HG03457 (cell line): ENCODE results near the gene GALE.
"Not testable (repeated sequence)": the region's sequence is repeated elsewhere in the genome, so short reads cannot be mapped to it uniquely, and the experiment has no call there.

ENCODE experiments used
- ATAC-seq: cut with Tn5 transposase; IDR thresholded peaks from one replicate; pipeline ENCODE4 v1.9.1; 2021; ENCODE audit warnings: moderate number of reproducible peaks; ENCODE audit not compliant: unreplicated experiment

The GALE gene

DNA sequence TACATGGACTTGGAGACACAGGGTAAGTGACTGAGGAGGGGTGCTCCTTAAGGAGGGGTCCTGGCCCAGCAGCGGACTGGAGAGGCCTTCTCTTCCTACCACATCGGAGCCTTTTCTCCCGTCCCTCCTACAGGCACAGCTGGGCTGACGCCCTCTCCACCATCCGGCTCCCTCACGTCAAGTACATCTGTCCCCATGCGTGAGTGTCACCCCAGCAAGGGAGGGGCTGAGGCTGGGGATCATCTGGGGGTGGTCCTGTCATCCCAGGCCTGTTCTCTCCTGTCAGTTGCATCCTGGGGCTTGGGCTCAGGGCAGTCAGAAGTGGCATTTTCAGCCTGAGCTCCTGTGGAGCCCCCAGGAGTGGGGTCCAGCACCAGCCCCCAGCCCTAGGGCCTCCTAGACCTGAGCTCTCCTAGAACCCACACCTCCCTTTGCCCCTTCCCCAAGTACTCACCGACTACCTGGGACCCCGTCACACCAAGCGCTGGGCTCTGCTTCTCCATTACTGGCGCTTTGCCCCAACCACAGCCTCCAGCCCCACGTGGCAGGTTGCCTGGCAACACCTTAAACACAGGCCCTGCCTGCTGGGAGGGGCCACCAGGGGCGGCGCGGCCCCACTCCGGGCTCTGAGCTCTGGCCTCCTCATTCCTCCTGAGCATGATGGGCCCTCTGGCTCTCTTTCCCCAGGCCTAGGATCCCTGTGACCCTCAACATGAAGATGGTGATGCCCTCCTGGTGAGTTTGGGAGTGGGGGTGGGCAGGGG, 7.4 kb downstream of the GALE start:
- no peak for ATAC-seq

DNA sequence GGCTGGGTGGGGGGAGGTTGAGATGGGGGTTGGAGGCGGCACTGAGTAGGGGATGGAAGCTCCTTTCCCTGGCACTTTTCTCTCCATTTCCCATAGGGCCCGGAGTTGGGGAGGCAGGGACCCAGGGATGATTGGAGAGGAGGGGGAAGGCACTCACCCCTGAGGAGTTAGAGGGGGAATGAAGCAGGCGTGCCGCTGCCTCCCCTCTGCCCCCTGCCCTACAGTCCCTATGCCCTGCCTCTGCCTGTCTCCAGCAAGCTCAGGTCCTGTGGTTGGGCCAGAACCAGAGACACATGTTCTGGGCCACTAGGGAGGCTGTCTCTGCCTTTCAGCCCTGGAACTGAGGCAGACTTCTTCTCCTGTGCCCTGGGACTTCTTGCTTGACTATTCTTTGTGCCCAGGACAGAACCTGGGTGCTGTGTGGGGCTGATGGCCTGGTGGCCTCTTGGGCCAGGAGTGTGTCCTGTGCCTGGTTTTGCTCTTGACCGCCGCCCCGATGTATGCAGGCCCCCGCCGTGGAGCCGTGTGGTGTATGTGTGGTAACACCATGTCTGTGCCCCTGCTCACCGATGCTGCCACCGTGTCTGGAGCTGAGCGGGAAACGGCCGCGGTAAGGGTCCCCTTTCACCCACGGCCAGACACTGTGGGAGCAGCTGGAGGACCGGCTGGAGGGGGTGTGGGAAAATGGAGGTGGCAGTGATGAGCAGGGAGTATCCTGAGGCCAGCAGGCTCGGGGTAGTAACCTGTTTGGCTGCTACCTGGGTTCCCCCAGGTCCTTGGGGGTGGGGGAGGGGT, 8.2 kb downstream of the GALE start:
- ATAC-seq = no peak

DNA sequence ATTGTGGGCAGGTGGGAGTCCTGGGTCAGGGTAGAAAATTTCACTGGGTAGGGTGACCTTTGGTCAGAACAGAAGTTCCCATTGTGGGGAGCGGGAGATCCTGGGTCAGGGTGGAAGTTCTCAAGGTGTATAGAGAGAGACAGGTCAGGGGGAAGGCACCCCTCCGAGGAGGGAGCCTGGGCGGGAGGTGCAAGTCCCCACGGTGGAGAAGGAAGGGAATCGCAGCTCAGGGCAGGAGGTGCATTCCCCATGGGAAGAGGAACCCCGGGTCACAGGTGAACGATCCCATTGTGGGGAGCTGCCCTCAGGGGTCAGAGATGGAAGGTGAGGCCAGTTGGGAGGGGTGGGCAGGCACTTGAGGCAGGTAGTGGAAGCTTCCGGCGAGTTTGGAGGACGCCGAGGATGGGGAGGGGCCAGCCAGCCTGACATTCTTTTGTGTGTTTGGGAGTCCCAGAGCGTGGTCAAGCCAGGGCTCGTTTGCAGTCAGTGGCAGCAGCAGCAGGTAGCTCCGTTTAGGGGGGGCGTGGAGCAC, 9.0 kb downstream of the GALE start:
- ATAC-seq = no peak

DNA sequence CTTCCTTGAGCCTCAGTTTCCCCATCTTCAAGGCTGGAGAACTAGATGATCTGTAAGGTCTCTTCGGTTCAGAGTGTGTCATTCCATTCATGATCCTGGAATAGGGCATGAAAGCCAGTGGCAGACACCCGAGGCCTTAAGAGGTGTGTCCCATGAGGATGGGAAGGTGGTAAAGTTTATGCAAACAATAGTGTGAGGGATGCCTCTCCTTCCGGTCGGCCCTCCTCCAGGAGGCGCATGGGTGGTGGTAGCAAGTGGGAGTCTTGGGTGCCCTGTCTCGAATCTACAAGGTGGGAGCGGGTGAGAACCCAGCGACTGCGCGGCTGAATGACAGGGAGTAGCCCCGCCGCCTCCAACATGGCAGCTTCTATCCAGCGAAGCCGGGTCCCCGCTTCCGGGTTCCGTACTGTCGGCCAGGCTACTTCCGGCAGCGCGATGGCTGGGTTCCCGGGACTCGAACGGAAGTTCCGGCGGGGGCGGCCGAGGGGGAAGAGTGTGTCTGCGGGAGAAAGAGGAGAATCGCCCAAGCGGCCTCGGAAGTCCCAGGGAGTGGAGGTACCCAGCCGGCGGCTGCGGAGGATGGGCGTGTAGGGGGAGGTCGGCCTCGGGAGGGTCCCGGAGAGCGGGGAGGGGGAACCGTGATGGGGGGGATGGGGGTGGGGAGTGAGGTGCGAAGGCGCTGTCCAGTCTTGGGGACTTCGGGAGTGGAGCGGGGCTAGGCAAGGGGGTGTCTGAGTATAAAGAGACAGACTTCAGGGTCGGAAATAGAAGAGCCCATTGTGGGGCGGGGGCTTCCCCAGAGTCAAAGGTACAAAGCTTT, 9.6 kb downstream of the GALE start, which contains the start of gene LYPLA2:
TSS of gene LYPLA2 (plus strand) at position 450 of the 820 bp plus-strand sequence. CDS start 1,538 bp downstream, outside the sequence.
- peak; percentile 46 for ATAC-seq

DNA sequence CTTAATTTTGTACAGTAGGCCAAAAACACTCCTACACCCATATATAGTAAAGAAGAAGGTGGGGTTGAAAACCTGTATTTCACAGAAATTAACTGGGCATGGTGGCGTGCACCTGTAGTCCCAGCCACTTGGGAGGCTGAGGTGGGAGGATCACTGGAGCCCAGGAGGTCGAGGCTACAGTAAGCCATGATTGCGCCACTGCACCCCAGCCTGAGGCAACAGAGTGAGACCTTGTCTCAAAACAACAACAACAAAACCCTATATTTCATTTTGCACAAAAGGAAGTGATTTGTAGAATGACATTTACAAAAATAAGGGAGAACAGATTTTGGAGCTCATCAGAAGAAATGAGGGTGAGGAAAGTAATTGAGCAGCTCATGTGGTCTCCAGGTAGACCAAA, 11.9 kb downstream of the GALE start:
- ATAC-seq = no peak

DNA sequence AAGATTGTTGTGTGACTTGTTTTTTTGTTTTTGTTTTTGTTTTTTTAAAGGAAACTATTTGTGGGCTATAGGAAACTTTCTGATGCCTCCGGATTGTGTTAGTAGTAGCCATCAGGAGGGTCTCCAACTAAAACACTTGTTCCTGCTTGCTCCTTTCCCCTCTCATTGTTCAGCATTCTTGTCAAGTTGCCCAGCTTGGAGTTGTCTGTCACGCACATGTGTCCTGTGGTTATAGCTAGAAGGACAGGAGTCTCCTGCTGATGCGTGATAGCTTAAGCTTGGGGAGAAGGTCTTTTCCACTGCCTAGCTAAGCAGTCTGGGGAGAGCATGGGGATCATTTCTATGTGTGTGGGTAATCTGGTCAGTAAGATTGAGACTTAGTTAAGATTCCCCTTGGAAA, 12.9 kb downstream of the GALE start:
- ATAC-seq = no peak

DNA sequence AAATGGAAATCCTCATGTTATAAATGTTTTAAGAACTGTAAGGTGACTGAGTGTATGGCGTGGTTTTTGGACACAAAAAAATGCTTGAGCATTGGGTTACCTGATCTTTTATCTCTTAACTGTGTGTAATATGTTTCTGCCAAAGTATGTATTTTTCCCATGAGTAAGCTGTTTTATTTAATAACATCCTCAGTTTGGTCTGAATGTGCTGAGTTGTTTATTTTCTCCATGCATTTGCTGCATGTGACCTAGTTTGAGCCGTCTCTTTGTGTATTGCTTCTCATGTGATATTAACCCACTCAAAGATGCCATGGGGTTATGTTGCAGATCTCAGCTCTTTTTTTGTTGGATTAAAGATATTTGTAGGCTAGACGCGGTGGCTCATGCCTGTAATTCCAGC, 15.7 kb downstream of the GALE start:
- ATAC-seq = no peak

DNA sequence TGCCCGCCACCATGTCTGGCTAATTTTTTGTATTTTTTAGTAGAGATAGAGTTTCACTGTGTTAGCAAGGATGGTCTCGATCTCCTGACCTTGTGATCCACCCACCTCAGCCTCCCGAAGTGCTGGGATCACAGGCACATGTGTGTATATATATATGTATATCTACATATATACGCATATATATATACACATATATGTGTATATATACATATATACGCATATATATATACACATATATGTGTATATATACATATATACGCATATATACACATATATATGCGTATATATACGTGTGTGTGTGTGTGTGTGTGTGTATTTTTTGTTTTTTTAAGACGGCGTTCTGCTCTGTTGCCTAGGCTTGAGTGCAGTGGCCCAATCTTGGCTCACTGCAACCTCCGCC, 17.4 kb downstream of the GALE start:
- not testable (repeated sequence) for ATAC-seq

DNA sequence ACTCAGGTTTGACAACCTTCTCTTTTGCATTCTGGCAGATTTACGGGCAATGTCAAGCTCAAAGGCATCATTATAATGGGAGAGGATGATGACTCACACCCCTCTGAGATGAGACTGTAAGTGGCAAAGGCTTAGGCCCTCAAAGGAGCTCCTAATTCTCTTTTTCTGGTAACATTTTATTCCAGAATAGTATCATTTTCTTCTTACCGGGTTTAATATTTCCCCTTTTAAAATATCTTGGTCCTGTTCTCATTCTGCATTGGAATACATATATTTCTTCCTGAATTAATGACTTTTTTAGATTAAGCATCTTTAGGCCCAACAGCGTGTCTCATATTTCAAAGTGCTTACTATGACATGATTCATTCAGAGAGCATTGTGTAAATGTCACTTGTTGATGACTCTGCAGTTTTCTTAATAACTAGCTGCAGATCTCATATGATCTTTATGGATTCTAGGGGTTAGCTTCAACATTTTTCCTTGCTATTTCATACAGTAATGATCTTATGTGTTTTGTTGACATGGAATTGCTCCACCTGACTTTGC, 20.7 kb downstream of the GALE start:
- ATAC-seq = no peak

DNA sequence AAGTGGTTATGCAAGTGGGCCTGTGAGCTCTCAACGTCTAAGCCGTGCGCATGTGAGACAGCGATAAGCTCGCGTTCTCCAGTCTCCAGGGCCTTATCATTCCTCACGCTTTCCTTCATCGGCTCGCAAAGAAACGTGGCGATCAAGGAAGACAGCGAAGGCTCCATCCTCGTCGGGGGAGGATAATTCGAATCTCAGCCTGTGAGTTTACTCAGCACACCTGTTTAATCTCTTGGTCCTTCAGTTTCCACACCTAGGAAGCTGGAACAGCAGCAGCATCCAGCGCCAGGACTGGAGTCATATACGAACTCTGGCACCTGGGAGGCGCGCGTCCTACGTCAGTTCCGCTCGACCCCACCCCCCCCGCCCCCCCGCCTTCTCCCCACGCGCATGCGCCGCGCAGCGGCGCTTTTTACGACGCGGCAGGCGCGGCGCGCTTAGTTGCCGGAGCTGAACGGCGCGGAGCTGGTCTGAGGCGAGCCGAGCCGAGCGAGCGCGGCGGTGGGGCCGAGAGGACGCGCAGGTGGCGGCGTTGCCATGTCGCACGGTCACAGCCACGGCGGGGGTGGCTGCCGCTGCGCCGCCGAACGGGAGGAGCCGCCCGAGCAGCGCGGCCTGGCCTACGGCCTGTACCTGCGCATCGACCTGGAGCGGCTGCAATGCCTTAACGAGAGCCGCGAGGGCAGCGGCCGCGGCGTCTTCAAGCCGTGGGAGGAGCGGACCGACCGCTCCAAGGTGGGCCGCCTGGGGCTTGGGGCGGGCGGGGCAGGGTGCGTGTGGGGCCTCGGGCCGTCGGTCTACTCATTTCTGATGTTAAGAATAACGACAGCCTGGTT, 22.4 kb downstream of the GALE start, which contains the start of gene PITHD1:
TSS of gene PITHD1 (plus strand) at position 440 of the 836 bp plus-strand sequence. CDS start at position 538, 98 bp downstream.
- peak; percentile 45 for ATAC-seq

DNA sequence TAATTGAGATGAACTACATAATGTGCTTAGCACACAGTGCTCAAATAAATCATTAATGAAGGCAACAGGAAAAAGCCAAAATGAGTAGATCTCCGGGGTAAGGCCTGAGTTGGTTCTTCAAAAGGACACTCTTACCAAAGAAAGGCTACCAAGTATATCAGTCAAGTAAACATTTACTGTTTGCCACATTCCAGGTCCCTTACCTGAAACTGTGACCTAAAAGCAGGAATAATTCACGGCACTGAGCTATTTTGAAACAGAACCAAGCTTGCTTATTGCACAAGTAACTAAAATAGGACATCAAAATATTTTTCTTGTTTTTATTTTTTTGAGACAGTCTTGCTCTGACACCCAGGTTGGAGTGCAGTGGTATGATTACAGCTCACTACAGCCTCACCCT, 24.3 kb downstream of the GALE start:
- no peak for ATAC-seq

DNA sequence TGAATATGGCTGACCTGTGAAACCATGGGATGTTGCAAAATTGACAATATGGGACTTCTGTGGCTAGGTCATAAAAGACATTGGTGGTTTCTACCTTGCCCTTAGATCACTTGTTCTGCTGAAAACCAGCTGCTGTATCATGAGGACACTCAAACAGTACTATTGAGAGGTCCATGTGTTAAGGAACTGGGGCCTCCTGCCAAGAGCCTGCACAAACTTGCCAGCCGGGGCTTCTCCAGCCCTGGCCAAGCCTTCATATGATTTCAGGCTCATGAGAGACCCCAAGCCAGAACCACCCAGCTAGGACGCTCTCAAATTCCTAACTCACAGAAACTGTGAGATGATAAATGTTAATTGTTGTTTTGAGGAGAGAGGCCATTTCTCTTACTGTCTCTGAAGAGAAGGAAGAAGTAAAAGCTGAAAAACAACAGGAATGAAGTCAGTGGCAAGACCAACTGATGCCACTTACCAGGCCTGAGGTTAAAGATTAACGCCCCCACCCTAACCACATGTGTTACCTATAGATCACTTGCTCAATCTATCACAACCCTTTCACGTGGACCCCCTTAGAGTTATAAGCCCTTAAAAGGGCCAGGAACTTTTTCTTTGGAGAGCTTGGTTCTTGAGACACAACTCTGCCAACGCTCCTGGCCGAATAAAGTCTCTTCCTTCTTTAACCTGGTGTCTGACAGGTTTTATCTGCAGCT, 26.2 kb downstream of the GALE start:
- no peak for ATAC-seq

DNA sequence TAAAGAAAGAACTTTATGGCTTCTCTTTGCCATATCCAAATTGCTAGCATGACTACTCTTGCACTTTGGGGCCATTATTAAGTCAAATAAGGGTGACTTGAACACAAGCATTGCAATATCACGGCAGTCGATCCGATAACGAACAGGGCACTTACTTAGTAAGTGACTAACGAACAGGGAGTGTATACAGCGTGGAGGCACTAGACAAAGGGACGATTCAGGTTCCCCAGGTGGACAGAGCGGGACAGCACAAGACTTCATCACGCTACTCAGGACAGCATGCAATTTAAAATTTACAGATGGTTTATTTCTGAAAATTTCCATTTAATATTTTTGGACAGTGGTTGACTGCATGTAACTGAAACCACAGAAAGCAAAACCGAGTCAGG, 27.7 kb downstream of the GALE start:
- no peak for ATAC-seq

DNA sequence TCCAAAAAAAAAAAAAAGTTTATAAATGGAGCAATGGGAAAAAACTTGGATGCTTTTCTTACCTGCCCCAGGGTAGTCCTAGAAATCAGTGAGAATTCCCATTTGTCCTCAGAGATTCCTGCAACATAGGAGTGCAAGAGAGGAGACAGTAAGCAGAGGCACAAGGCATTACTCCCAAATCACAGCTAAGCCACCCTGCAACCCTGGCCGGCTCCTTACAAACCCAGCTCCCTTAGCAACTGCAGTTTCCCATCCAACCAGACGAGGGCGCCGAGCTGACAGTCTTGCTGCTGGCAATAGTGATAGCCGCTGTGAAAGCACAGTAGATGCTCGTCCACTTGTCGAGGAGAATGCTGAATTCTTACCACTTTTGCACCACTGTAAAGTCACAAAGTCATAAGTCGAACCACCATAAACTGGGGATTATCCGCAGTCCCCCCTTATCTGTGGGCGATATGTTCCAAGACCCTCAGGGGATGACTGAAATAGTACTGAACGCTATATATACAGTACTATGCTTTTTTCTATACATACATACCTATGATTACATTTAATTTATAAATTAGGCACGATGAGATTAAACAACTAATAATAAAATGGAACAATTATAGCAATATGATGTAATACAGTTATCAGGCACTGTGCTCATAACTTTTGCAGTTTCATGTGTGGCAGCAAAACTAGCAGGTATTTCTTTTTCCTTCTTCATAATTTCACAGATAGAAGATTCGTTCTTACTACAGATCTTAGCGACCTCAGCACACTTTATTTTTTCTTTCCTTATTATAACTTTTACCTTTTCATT, 28.3 kb downstream of the GALE start:
- ATAC-seq = no peak

DNA sequence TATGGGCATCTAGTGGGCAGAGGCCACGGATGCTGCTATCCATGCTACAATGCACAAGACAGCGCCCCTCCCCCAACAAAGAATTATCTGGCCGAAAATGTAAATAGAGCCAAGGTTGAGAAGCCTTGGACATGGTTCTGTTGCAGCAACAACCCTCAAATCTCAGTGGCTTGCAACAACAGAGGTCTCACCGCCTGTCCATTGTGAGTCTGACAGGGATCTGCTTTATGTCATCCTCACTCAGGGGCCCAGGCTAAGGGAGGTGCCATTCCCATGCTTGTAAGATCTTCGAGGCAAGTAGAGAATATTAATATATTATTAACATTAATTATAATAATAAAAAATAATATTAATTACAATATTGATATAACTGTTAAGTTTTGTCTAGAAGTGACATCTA, 31.8 kb downstream of the GALE start:
- no peak for ATAC-seq

DNA sequence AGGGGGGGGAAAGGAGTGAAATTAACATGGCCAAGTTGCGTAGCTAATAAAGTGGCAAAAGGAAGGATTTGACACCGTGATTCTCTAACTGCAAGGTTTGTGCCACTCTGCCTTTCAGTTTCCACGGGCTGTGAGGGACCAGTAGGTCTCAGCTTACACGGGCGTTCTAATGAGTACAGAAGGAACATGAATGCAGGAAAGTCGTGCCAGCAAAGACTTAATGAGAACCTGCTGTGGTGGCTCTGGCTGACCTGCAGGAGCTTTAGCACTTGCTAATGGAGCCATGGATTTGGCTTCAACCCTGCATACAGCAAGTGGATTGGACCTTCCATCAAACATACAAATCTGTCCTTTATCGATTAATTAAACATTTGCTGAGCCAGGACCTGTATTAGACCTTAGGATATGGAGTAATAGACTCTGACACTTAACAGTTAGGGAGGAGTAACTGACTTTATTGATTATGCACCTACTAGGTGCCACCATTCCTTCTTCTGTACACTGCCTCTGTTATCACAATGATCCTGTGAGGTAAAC, 37.4 kb downstream of the GALE start:
- no peak for ATAC-seq

DNA sequence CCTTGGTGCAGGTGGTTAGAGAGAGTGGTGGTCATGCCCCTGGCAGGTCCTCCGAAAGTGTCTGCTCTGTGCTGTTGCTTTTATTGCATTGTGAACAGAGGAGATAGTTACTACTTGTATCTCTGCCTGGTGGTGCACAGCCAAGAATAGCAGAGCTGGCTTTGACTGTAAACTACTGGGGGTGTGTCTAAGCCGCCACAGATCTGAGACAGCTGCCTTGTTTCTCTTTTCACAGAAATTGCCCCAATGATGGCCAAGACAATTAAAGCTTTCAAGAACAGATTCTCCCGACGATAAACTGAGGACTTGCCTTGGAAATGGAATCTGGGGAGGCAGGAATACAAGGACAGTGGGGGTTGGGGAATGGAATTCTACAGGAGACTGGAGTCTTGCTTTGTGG, 41.3 kb downstream of the GALE start:
- ATAC-seq = no peak

DNA sequence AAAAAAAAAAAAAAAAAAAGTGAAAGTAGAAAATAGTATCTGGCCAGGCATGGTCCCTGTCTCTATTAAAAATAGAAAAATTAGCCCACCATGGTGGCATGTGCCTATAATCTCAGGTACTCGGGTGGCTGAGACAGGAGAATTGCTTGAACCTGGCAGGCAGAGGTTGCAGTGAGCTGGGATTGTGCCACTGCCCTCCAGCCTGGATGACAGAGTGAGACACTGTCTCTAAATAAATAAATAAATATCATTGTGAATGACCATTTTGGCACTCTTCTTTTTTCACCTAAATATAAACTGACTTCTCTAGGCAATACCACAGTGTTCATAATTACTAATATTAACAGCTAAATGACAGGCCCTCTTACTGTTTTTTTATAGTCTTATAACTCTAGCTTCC, 42.7 kb downstream of the GALE start:
- no peak for ATAC-seq
